K562 (cell line): ENCODE data around the gene AXIN2. TPM values are rescaled to one million over a fixed set of nuclear protein-coding genes. Genes with fewer than 3 reads are reported as not detected.

Source experiments
- ATAC-seq: fragments of 200-7000 bp; cut with Tn5 transposase; 3 replicates; pipeline ENCODE4 v1.9.1; 2020; ENCODE audit warnings: moderate library complexity
- BruUV-seq: library from RNA; stranded (reverse); fragments of 400-500 nt; replicated peaks from 2 replicates; lab custom pipeline; 2021; lab: Mats Ljungman, UMichigan
- CTCF ChIA-PET: fragments of 300-600 bp; formaldehyde crosslinking; extraction: SDS; loops from one replicate; lab custom pipeline; 2021; ENCODE audit warnings: low intra/inter-chr PET ratio; lab: Yijun Ruan, JAX
- POLR2A ChIA-PET: fragments of 300-600, 350-650 bp; sonication (Branson Sonifier 250); formaldehyde crosslinking; extraction: SDS; loops from one replicate; lab custom pipeline; 2021; ENCODE audit warnings: antibody characterized with exemption, inconsistent platforms; lab: Yijun Ruan, JAX
- DNase-seq, 4 experiments: peaks; one replicate each; pipeline versions ENCODE4 v3.0.0 to v3.0.0-alpha.2; 2011 to 2018; ENCODE audit warnings: low spot score in 3 of 4, mixed read lengths in 3 of 4; ENCODE audit errors: extremely low read depth in 1 of 4
- FAIRE-seq: peaks from 2 replicates; lab custom pipeline; 2011; peaks lifted over from hg19 to GRCh38; lab: Jason Lieb, UNC
- H2AFZ ChIP-seq: 2 replicates; pipeline ENCODE4 v1.6.0; 2011; ENCODE audit warnings: low read depth, low read length, control low read depth, inconsistent platforms
- H3K27ac ChIP-seq: fragments of 200-600 bp; 3 replicates; pipeline ENCODE4 v1.8.0; 2011; ENCODE audit warnings: low read depth, mild to moderate bottlenecking, control low read depth, inconsistent platforms, low read length, moderate library complexity, mixed read lengths; ENCODE audit errors: extremely low read depth
- H3K27me3 ChIP-seq, 2 experiments: fragments of 300-600 bp in 1 of 2; 2 replicates in 1 of 2; 3 replicates in 1 of 2; pipeline versions ENCODE4 v1.6.0 to v1.8.0; 2011; ENCODE audit warnings: inconsistent platforms in 2 of 2, low read length in 2 of 2, mild to moderate bottlenecking in 1 of 2, mixed read lengths in 1 of 2, moderate library complexity in 1 of 2; ENCODE audit not compliant: control insufficient read depth in 2 of 2, insufficient read depth in 2 of 2
- H3K36me3 ChIP-seq: fragments of 300-600 bp; 3 replicates; pipeline ENCODE4 v1.8.0; 2011; ENCODE audit warnings: mild to moderate bottlenecking, low read length, inconsistent platforms; ENCODE audit not compliant: control insufficient read depth, insufficient read depth
- H3K4me1 ChIP-seq, 2 experiments: fragments of 200-600 bp in 1 of 2; replicated peaks in 1 of 2; 2 replicates in 1 of 2; 3 replicates in 1 of 2; pipeline versions ENCODE4 v1.5.1 to v1.8.0; 2011; ENCODE audit warnings: inconsistent platforms in 2 of 2, low read length in 2 of 2, mild to moderate bottlenecking in 1 of 2, mixed read lengths in 1 of 2, moderate library complexity in 1 of 2; ENCODE audit not compliant: control insufficient read depth in 2 of 2, insufficient read depth in 2 of 2
- H3K4me2 ChIP-seq: 2 replicates; pipeline ENCODE4 v1.6.1; 2011; ENCODE audit warnings: low read length, control low read depth, inconsistent platforms, mixed read lengths; ENCODE audit not compliant: insufficient read depth
- H3K4me3 ChIP-seq: fragments of 200-600 bp; sonication (generic), shearing (Covaris generic); 2 replicates; pipeline ENCODE4 v1.5.1; 2016; ENCODE audit warnings: control low read depth, inconsistent platforms
- H3K79me2 ChIP-seq: fragments of 200-600 bp; 3 replicates; pipeline ENCODE4 v1.8.0; 2011; ENCODE audit warnings: low read length, inconsistent platforms; ENCODE audit not compliant: control insufficient read depth, insufficient read depth
- H3K9ac ChIP-seq, 2 experiments: 2 replicates each; pipeline versions ENCODE4 v1.6.0 to v1.6.1; 2011; ENCODE audit warnings: low read depth in 2 of 2, low read length in 2 of 2, control low read depth in 1 of 2, inconsistent platforms in 1 of 2, mild to moderate bottlenecking in 1 of 2, mixed read lengths in 1 of 2; ENCODE audit not compliant: insufficient read depth in 1 of 2
- H3K9me1 ChIP-seq: one replicate; pipeline ENCODE4 v1.6.0; 2011; ENCODE audit warnings: inconsistent platforms, mild to moderate bottlenecking, low read length, moderate library complexity; ENCODE audit not compliant: control insufficient read depth, insufficient read depth
- H3K9me3 ChIP-seq: replicated peaks from 2 replicates; pipeline ENCODE4 v1.5.1; 2011; ENCODE audit warnings: low read depth, low read length, inconsistent platforms; ENCODE audit not compliant: control insufficient read depth, insufficient read depth
- H4K20me1 ChIP-seq: replicated peaks from 2 replicates; pipeline ENCODE4 v1.6.1; 2011; ENCODE audit warnings: low read length, inconsistent platforms, mixed read lengths; ENCODE audit not compliant: control insufficient read depth, insufficient read depth
- CCNT2 ChIP-seq: IDR thresholded peaks from 2 replicates; pipeline ENCODE4 v1.6.1; 2011; ENCODE audit warnings: borderline replicate concordance, low read depth, mild to moderate bottlenecking, moderate library complexity, mixed read lengths, low read length; ENCODE audit not compliant: insufficient read length; ENCODE audit errors: extremely low read depth
- DACH1 ChIP-seq: fragments of 450-650 bp; IDR thresholded peaks from 2 replicates; pipeline ENCODE4 v1.6.1; 2018; ENCODE audit not compliant: partially characterized antibody
- GTF2A2 ChIP-seq: IDR thresholded peaks from 2 replicates; pipeline ENCODE4 v1.6.1; 2016; ENCODE audit warnings: mild to moderate bottlenecking, missing genetic modification characterization, missing compliant biosample characterization
- HBP1 ChIP-seq: fragments of 450-650 bp; formaldehyde crosslinking; IDR thresholded peaks from 2 replicates; pipeline ENCODE4 v1.4.0; 2022; ENCODE audit warnings: missing genetic modification characterization
- KAT8 ChIP-seq: fragments of 450-650 bp; IDR thresholded peaks from 2 replicates; pipeline ENCODE4 v1.6.1; 2016; ENCODE audit warnings: low read depth, mild to moderate bottlenecking
- OTX1 ChIP-seq: fragments of 450-650 bp; formaldehyde crosslinking; IDR thresholded peaks from 2 replicates; pipeline ENCODE4 v1.4.0; 2022; ENCODE audit warnings: mild to moderate bottlenecking
- RBM14 ChIP-seq: fragments of 200-400 bp; formaldehyde crosslinking; IDR thresholded peaks from 2 replicates; pipeline ENCODE4 v1.6.1; 2018; ENCODE audit warnings: low read depth, mild to moderate bottlenecking, low read length, moderate library complexity, borderline replicate concordance; ENCODE audit not compliant: insufficient read depth
- SFPQ ChIP-seq: fragments of 200-400 bp; formaldehyde crosslinking; IDR thresholded peaks from 2 replicates; pipeline ENCODE4 v1.6.1; 2017; ENCODE audit warnings: mild to moderate bottlenecking, low read depth, low read length, moderate library complexity
- SP1 ChIP-seq: sonication (generic); formaldehyde crosslinking; IDR thresholded peaks from 2 replicates; pipeline ENCODE4 v1.8.1; 2022; ENCODE audit warnings: mild to moderate bottlenecking, missing genetic modification reagents
- TCF15 ChIP-seq: fragments of 250-450 bp; sonication (Bioruptor Pico); IDR thresholded peaks from 2 replicates; pipeline ENCODE4 v1.8.0; 2022; ENCODE audit warnings: moderate library complexity, mild to moderate bottlenecking, inconsistent platforms
- TGIF2 ChIP-seq: sonication (generic); formaldehyde crosslinking; IDR thresholded peaks from 2 replicates; pipeline ENCODE4 v1.8.1; 2022; ENCODE audit warnings: mild to moderate bottlenecking, missing genetic modification reagents, moderate library complexity
- ZBTB17 ChIP-seq: fragments of 450-650 bp; formaldehyde crosslinking; IDR thresholded peaks from 2 replicates; pipeline ENCODE4 v1.4.0; 2020; ENCODE audit warnings: mild to moderate bottlenecking
- ZNF507 ChIP-seq: conservative IDR thresholded peaks from 2 replicates; pipeline ENCODE4 v1.6.1; 2017; ENCODE audit warnings: missing genetic modification characterization, missing compliant biosample characterization
- ZNF512 ChIP-seq: IDR thresholded peaks from 2 replicates; pipeline ENCODE4 v1.6.1; 2016; ENCODE audit warnings: missing genetic modification characterization, missing compliant biosample characterization
- WGBS: fragments of 100-300 bp; shearing (Covaris generic); methylation state at CpG from one replicate; pipeline ENCODE4 v1.1.6; 2016; ENCODE audit warnings: low coverage, mixed read lengths; ENCODE audit not compliant: insufficient coverage; ENCODE audit errors: missing lambda C conversion rate; 5-methylcytosine and 5-hydroxymethylcytosine counted together
- in situ Hi-C: fragments of 300-500 bp; cut with MboI; formaldehyde crosslinking; loops from 4 replicates; pipeline ENCODE4 v1.15.0; 2018; ENCODE audit warnings: inconsistent platforms, mixed read lengths
- intact Hi-C: fragments of 100-400 bp; cut with micrococcal nuclease; formaldehyde crosslinking; loops from 2 replicates; pipeline ENCODE4 v1.14.2; 2022
- polyA plus RNA-seq, 8 experiments: library from polyadenylated mRNA; depleted of rRNA in 4 of 8; stranded (reverse) in 5 of 8; unstranded in 3 of 8; fragments of >200 nt; fragmentation: Nextera tagmentation in 2 of 8; fragmentation: Illumina TruSeq in 1 of 8; extraction: Ambion mirVana in 2 of 8; extraction: Trizol in 1 of 8; gene quantifications; 2 replicates each; pipeline versions ENCODE4 v1.2.1 to v1.2.3, GENCODE V29; 2011 to 2014; ENCODE audit warnings: inconsistent platforms in 1 of 8, missing spikeins in 1 of 8
- total RNA-seq, 7 experiments: library from RNA; depleted of rRNA in 6 of 7; stranded (reverse); fragments of >200 nt in 6 of 7; fragmentation: Illumina TruSeq in 2 of 7; extraction: Trizol in 2 of 7; gene quantifications; 2 replicates each; pipeline versions ENCODE4 v1.2.1 to v1.2.3, GENCODE V29; 2011 to 2021; ENCODE audit warnings: low replicate concordance in 1 of 7

Gene AXIN2
- total and polyA plus RNA-seq, 9 of the 15 experiments (the other 6 are each of a cell fraction or from before 2014, with no cell fraction given) = 0.21 to 3.3 (median 1.2) TPM

GRCh38 chr17:65559461-65559803, 2.0 kb downstream of the AXIN2 start:
- no peak for DNase-seq
- in situ Hi-C loops (no loop called here), intact Hi-C loops (no loop called here)
- Histone ChIP-seq H3K9ac (no peak overlapping the region), H3K4me2 (no peak overlapping the region), H3K36me3 (no peaks in the 10 kb centered on the region), H4K20me1 (0 out of 2 replicates have a peak, but pooled peaks cover 5% of the 10 kb centered on the region), H3K27me3 (no peaks in the 10 kb centered on the region; a peak in 1 of 5 replicates), H3K9me3 (no peaks in the 10 kb centered on the region), H3K79me2 (no peaks in the 10 kb centered on the region), H3K4me3 (no peak overlapping the region), H3K27ac (no peak overlapping the region), H3K4me1 (peaks cover 4 to 19% of the 10 kb centered on the region in 2 experiments; a peak in 4 of 5 replicates), H3K9me1 (peaks cover 5% of the 10 kb centered on the region), H2AFZ (no peak overlapping the region)
- no peak for FAIRE-seq
- POLR2A ChIA-PET = no interaction called here
- WGBS = 66% methylated on average over 6 of the region's 13 CpGs
- no peak for ATAC-seq
- no TSS peak for BruUV-seq
- CTCF ChIA-PET = no interaction called here
- TF ChIP-seq ZNF512 (tag) (no peak), GTF2A2 (tag) (no peak), SP1 (CRISPR knock-in tag) (no peak), ZBTB17 (CRISPR knock-in tag) (no peak), SFPQ (no peak), RBM14 (no peak), TCF15 (CRISPR knock-in tag) (no peak), OTX1 (CRISPR knock-in tag) (no peak), KAT8 (no peak), DACH1 (no peak), HBP1 (CRISPR knock-in tag) (no peak), ZNF507 (tag) (no peak), TGIF2 (CRISPR knock-in tag) (no peak), CCNT2 (no peak)
